Cardiac fibroblast (primary cell): Measurements from ENCODE around the gene SCAMP1.
A peak's percentile ranks its signal among the peaks of the same experiment; 100 is the strongest.

Experiments
- DNase-seq, 2 donors: peaks; one replicate each; pipeline versions ENCODE4 v3.0.0 to v3.0.0-alpha.2; 2010; ENCODE audit warnings: low read depth in 2 of 2
- H3K4me3 ChIP-seq, 2 donors: replicated peaks in 1 of 2; 1 replicate in 1 of 2; 2 replicates in 1 of 2; pipeline ENCODE4 v1.5.1; 2011; ENCODE audit warnings: low read depth in 2 of 2, low read length in 2 of 2, mild to moderate bottlenecking in 2 of 2, moderate library complexity in 1 of 2
- TF ChIP-seq, protein P1 (sequence below): IDR thresholded peaks from one replicate; pipeline ENCODE4 v1.5.1; 2011; ENCODE audit warnings: low read depth, mild to moderate bottlenecking, low read length, inconsistent platforms

The SCAMP1 gene

DNA sequence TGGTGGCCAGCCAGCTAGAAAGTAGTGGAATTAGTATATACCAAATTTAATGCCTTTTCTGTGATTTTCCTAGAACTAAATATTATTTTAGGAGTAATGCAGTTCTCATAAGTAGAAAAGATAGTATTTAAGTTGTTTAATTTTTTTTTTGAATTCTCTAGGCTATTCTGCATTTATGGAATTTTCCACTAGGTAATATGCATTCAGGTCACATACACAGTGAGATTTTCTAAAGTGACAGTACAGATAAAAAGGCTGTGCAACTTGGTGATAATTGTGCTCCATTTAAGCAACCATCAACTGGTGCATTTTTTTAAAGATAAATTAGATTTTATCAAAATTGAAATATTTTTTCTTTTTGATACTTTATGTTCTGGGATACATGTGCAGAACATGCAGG lies 111.5 kb downstream of the SCAMP1 start:
- no peak for DNase-seq
- TF ChIP-seq, protein P1, sequence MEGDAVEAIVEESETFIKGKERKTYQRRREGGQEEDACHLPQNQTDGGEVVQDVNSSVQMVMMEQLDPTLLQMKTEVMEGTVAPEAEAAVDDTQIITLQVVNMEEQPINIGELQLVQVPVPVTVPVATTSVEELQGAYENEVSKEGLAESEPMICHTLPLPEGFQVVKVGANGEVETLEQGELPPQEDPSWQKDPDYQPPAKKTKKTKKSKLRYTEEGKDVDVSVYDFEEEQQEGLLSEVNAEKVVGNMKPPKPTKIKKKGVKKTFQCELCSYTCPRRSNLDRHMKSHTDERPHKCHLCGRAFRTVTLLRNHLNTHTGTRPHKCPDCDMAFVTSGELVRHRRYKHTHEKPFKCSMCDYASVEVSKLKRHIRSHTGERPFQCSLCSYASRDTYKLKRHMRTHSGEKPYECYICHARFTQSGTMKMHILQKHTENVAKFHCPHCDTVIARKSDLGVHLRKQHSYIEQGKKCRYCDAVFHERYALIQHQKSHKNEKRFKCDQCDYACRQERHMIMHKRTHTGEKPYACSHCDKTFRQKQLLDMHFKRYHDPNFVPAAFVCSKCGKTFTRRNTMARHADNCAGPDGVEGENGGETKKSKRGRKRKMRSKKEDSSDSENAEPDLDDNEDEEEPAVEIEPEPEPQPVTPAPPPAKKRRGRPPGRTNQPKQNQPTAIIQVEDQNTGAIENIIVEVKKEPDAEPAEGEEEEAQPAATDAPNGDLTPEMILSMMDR: no peak
- H3K4me3 ChIP-seq: no peak overlapping the region

DNA sequence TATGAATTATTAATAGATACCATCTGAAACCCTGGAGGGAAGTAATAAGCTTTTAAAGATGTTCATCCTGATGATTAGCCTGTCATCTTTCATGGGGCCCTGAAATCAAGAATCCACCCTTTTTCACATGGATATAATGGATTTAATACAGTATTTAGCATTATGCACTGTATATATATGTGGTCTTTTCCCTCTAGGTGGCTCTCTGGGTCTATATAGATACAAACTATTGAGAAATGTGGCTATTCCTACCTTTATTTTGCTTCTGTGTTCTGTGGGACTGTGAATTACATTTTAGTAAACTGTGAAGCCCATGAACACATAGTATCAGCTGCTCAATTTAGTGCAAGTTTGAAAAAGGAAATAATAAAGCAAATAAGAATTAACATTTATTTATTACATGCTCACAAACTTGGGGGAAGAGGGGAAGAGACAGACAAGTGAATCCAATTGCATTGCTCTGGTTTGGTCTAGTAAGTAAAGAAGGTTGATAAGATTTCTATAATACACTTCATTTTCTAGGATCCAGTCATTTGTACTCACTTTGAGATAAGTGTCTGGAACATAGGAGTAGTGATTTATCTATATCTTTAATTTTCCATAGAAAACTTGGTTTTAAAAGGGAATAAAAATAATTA lies 112.2 kb downstream of the SCAMP1 start:
- DNase-seq: peak; percentile 48 to 55
- TF ChIP-seq, protein P1: peak; percentile 21

DNA sequence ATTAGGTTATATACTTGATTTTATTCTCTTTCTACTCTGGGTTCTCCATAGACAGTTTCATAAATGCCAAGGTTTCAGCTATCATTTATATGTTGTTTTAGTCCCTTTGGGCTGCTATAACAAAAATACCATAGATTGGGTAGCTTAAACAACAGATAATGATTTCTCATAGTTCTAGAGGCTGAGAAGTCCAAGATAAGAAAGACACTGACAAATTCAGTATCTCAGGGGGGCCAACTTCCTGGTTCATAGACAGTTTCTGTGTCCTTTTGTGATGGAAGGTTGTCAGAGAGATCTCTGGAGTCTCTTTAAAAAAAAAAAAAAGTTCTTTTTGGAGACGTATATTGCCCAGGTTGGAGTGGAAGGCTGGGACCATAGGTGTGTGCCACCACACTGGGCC lies 113.3 kb downstream of the SCAMP1 start:
- no peak for DNase-seq
- H3K4me3 ChIP-seq: no peak overlapping the region
- TF ChIP-seq, protein P1: no peak

More for the DNA sequence above, 112.2 kb downstream of the SCAMP1 start:
- H3K4me3 ChIP-seq: no peak overlapping the region

- TF ChIP-seq, protein P1: no peak
- no peak overlapping the region for H3K4me3 ChIP-seq
- no peak for DNase-seq
These were observed 115.0 kb downstream of the SCAMP1 start for GRCh38 chr5:78475370-78475769.

DNA sequence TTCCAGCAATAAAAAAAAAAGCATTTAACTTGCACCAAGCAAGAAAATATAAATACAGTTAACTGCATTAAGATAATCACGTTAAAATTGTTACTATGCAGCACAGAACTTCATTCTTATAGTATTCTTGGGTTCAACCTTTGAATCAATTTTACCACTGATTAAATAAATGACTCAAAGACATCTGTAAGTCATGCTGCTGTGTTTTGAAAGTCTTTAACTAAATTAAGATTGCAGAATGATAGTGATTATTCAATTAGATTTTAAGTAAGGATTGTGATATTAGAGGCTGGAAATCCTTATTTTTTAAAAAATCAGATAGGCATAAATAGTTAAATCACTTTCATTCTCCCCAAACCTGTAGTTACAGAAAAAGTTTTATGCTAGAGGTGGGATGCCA lies 116.4 kb downstream of the SCAMP1 start:
- DNase-seq: no peak
- TF ChIP-seq, protein P1: no peak
- H3K4me3 ChIP-seq: no peak overlapping the region

DNA sequence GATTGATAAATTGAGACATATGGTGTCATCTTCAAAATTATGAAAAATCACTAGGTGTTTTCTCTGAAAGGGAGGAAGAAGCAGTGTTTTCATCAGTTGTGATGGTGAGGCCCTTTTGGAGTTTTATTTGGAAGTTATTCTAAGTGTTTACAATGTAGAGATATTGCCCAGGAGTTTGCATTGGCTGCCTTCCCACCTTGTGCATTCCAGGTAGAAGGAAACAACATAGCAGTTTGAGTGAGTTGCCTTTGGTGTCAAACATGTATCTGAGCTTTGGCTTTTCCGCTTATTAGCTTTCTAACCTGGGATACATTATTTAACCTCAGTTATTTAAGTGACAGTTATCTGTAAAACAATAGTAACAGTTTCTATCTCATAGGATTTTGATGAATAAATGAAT lies 122.5 kb downstream of the SCAMP1 start:
- DNase-seq: no peak

More for the DNA sequence above, 122.5 kb downstream of the SCAMP1 start:
- TF ChIP-seq, protein P1: no peak
- no peak overlapping the region for H3K4me3 ChIP-seq
